Neuronal stem cell (in vitro differentiated cells): ENCODE data around the gene BHLHE41.

Experiments used
- DNase-seq: peaks from one replicate; pipeline ENCODE4 v3.0.0-alpha.2; 2013; ENCODE audit warnings: low spot score
- H2AFZ ChIP-seq: one replicate; pipeline ENCODE4 v1.6.1; 2013; ENCODE audit warnings: mild to moderate bottlenecking, low read length, inconsistent platforms
- H2AK5ac ChIP-seq: 2 replicates; pipeline ENCODE4 v1.6.1; 2013; ENCODE audit warnings: low read depth, mild to moderate bottlenecking, inconsistent platforms, low read length, moderate library complexity, mixed read lengths
- H2BK120ac ChIP-seq: 2 replicates; pipeline ENCODE4 v1.6.1; 2013; ENCODE audit warnings: low read depth, mild to moderate bottlenecking, inconsistent platforms, low read length, moderate library complexity, mixed read lengths
- H2BK12ac ChIP-seq: one replicate; pipeline ENCODE4 v1.6.1; 2013; ENCODE audit warnings: low read length, inconsistent platforms
- H2BK15ac ChIP-seq: 2 replicates; pipeline ENCODE4 v1.6.1; 2013; ENCODE audit warnings: mild to moderate bottlenecking, low read length, inconsistent platforms, mixed read lengths
- H2BK5ac ChIP-seq: one replicate; pipeline ENCODE4 v1.6.1; 2013; ENCODE audit warnings: inconsistent platforms, mild to moderate bottlenecking, low read length, moderate library complexity
- H3K14ac ChIP-seq: one replicate; pipeline ENCODE4 v1.6.1; 2013; ENCODE audit warnings: low read length, inconsistent platforms
- H3K18ac ChIP-seq: 2 replicates; pipeline ENCODE4 v1.6.1; 2013; ENCODE audit warnings: low read length, inconsistent platforms
- H3K23ac ChIP-seq: 2 replicates; pipeline ENCODE4 v1.6.1; 2013; ENCODE audit warnings: low read depth, mild to moderate bottlenecking, mixed read lengths, low read length, inconsistent platforms; ENCODE audit not compliant: poor library complexity
- H3K27ac ChIP-seq: replicated peaks from 3 replicates; pipeline ENCODE4 v1.5.1; 2013; ENCODE audit warnings: low read length, inconsistent platforms
- H3K27me3 ChIP-seq, 3 experiments: 2 replicates each; pipeline ENCODE4 v1.6.1; 2013; ENCODE audit warnings: low read length in 3 of 3, mild to moderate bottlenecking in 2 of 3, inconsistent platforms in 1 of 3, low read depth in 1 of 3, mixed read lengths in 1 of 3, moderate library complexity in 1 of 3; ENCODE audit not compliant: control insufficient read depth in 3 of 3, insufficient read depth in 3 of 3
- H3K36me3 ChIP-seq, 2 donors: replicated peaks in 1 of 2; 2 replicates each; pipeline ENCODE4 v1.6.1; 2013; ENCODE audit warnings: low read length in 2 of 2; ENCODE audit not compliant: control insufficient read depth in 2 of 2, insufficient read depth in 2 of 2
- H3K4ac ChIP-seq: 2 replicates; pipeline ENCODE4 v1.6.1; 2013; ENCODE audit warnings: inconsistent platforms, mild to moderate bottlenecking, low read length, moderate library complexity
- H3K4me1 ChIP-seq, 2 donors: 1 replicate in 1 of 2; 2 replicates in 1 of 2; pipeline ENCODE4 v1.6.1; 2013; ENCODE audit warnings: low read length in 2 of 2, low read depth in 1 of 2; ENCODE audit not compliant: control insufficient read depth in 2 of 2, insufficient read depth in 1 of 2
- H3K4me2 ChIP-seq: one replicate; pipeline ENCODE4 v1.6.1; 2013; ENCODE audit warnings: mild to moderate bottlenecking, low read length, inconsistent platforms; ENCODE audit not compliant: insufficient read depth, poor library complexity, severe bottlenecking
- H3K4me3 ChIP-seq, 2 donors: 2 replicates each; pipeline ENCODE4 v1.5.1; 2013; ENCODE audit warnings: low read length in 2 of 2, mild to moderate bottlenecking in 2 of 2, inconsistent platforms in 1 of 2, moderate library complexity in 1 of 2
- H3K79me1 ChIP-seq: one replicate; pipeline ENCODE4 v1.6.1; 2013; ENCODE audit warnings: low read depth, mild to moderate bottlenecking, inconsistent platforms, low read length, moderate library complexity
- H3K9ac ChIP-seq: one replicate; pipeline ENCODE4 v1.6.1; 2013; ENCODE audit warnings: mild to moderate bottlenecking, low read depth, low read length, inconsistent platforms; ENCODE audit not compliant: poor library complexity
- H3K9me3 ChIP-seq, 2 donors: replicated peaks in 1 of 2; 2 replicates each; pipeline versions ENCODE3 to v1.6.1; 2013; ENCODE audit warnings: low read length in 2 of 2, mild to moderate bottlenecking in 2 of 2, inconsistent platforms in 1 of 2, low read depth in 1 of 2, mixed read lengths in 1 of 2, moderate library complexity in 1 of 2; ENCODE audit not compliant: control insufficient read depth in 2 of 2, insufficient read depth in 1 of 2
- H4K8ac ChIP-seq: one replicate; pipeline ENCODE4 v1.6.1; 2013; ENCODE audit warnings: low read depth, mild to moderate bottlenecking, inconsistent platforms, low read length, moderate library complexity
- H4K91ac ChIP-seq: one replicate; pipeline ENCODE4 v1.6.1; 2013; ENCODE audit warnings: low read length, low read depth, mild to moderate bottlenecking, inconsistent platforms; ENCODE audit not compliant: poor library complexity
- WGBS, 2 donors: extraction: QIAGEN DNeasy Blood & Tissue Kit; methylation state at CpG; one replicate each; pipeline ENCODE4 v1.1.7; 2013; ENCODE audit warnings: missing lambda C conversion rate in 2 of 2, mixed read lengths in 1 of 2; ENCODE audit not compliant: insufficient read length in 2 of 2, insufficient replicate concordance in 1 of 2; ENCODE audit errors: extremely low coverage in 2 of 2; 5-methylcytosine and 5-hydroxymethylcytosine counted together

BHLHE41 gene

GRCh38 chr12:26150736-26151450 lies 26.1 kb upstream of the BHLHE41 start:
- Histone ChIP-seq H3K4me3 (no peak overlapping the region), H3K9me3 (no peaks in the 10 kb centered on the region), H3K4me2 (no peak overlapping the region)

GRCh38 chr12:26149968-26150500 lies 25.2 kb upstream of the BHLHE41 start:
- H3K9ac ChIP-seq = no peak overlapping the region
- no peak overlapping the region for H3K4me2 ChIP-seq
- H3K9me3 ChIP-seq = no peaks in the 10 kb centered on the region
- DNase-seq = no peak
- no peak overlapping the region for H3K4ac ChIP-seq
- H2BK120ac ChIP-seq = no peak overlapping the region
- no peak overlapping the region for H2AFZ ChIP-seq
- H4K91ac ChIP-seq = no peak overlapping the region
- no peak overlapping the region for H2BK5ac ChIP-seq
- peaks cover 0 to 3% of the 10 kb centered on the region in 2 donors for H3K4me1 ChIP-seq
- H4K8ac ChIP-seq = no peak overlapping the region
- no peak overlapping the region for H3K27ac ChIP-seq
- H3K23ac ChIP-seq = no peak overlapping the region
- H3K36me3 ChIP-seq = no peaks in the 10 kb centered on the region
- no peak overlapping the region for H3K4me3 ChIP-seq
- no peak overlapping the region for H2BK15ac ChIP-seq
- no peaks in the 10 kb centered on the region for H3K79me1 ChIP-seq
- WGBS, 2 donors = no CpG with 5 or more reads among the region's 5 CpGs
- H3K27me3 ChIP-seq = peaks cover 0 to 9% (median 0%) of the 10 kb centered on the region in 3 experiments
- H3K18ac ChIP-seq = no peak overlapping the region
- no peak overlapping the region for H2BK12ac ChIP-seq
- no peak overlapping the region for H2AK5ac ChIP-seq
- H3K14ac ChIP-seq = no peak overlapping the region

More at GRCh38 chr12:26150736-26151450, 26.1 kb upstream of the BHLHE41 start:
- Histone ChIP-seq H4K91ac (no peak overlapping the region), H2BK5ac (no peak overlapping the region), H3K23ac (no peak overlapping the region), H3K4ac (no peak overlapping the region), H3K36me3 (no peaks in the 10 kb centered on the region), H2BK120ac (no peak overlapping the region), H2BK12ac (no peak overlapping the region), H3K27ac (no peak overlapping the region), H2AK5ac (no peak overlapping the region), H3K79me1 (no peaks in the 10 kb centered on the region), H3K4me1 (peaks cover 0 to 3% of the 10 kb centered on the region in 2 donors), H2BK15ac (no peak overlapping the region), H3K18ac (no peak overlapping the region), H3K9ac (no peak overlapping the region), H4K8ac (no peak overlapping the region), H3K14ac (no peak overlapping the region), H3K27me3 (peaks cover 0 to 4% (median 0%) of the 10 kb centered on the region in 3 experiments), H2AFZ (no peak overlapping the region)
- no peak for DNase-seq
- no CpG with 5 or more reads among the region's 2 CpGs for WGBS, 2 donors

- Histone ChIP-seq H2AK5ac (no peak overlapping the region), H2BK5ac (no peak overlapping the region), H4K8ac (no peak overlapping the region), H3K18ac (no peak overlapping the region), H3K4me1 (peaks cover 0 to 3% of the 10 kb centered on the region in 2 donors), H3K9me3 (no peaks in the 10 kb centered on the region), H3K9ac (no peak overlapping the region), H2BK15ac (no peak overlapping the region), H3K36me3 (no peaks in the 10 kb centered on the region), H4K91ac (no peak overlapping the region), H2BK120ac (no peak overlapping the region), H3K14ac (no peak overlapping the region), H2AFZ (no peak overlapping the region), H3K27ac (no peak overlapping the region), H3K4ac (no peak overlapping the region), H3K23ac (no peak overlapping the region), H3K27me3 (peaks cover 0 to 16% (median 0%) of the 10 kb centered on the region in 3 experiments), H2BK12ac (no peak overlapping the region), H3K79me1 (no peaks in the 10 kb centered on the region), H3K4me2 (no peak overlapping the region), H3K4me3 (no peak overlapping the region)
- no CpG with 5 or more reads among the region's 7 CpGs for WGBS, 2 donors
- DNase-seq = no peak
Observed at GRCh38 chr12:26148291-26148690, 23.5 kb upstream of the BHLHE41 start.

- Histone ChIP-seq H4K8ac (no peak overlapping the region), H2AFZ (no peak overlapping the region), H3K4me2 (no peak overlapping the region), H3K14ac (no peak overlapping the region), H3K4me3 (no peak overlapping the region), H3K4me1 (peaks cover 0 to 1% of the 10 kb centered on the region in 2 donors), H2BK15ac (no peak overlapping the region), H2AK5ac (no peak overlapping the region), H3K36me3 (no peaks in the 10 kb centered on the region), H3K9me3 (no peaks in the 10 kb centered on the region), H3K18ac (no peak overlapping the region), H3K4ac (no peak overlapping the region), H3K23ac (no peak overlapping the region), H2BK120ac (no peak overlapping the region), H3K27ac (no peak overlapping the region), H3K27me3 (peaks cover 0 to 16% (median 0%) of the 10 kb centered on the region in 3 experiments), H2BK5ac (no peak overlapping the region), H3K79me1 (no peaks in the 10 kb centered on the region), H3K9ac (no peak overlapping the region), H4K91ac (no peak overlapping the region), H2BK12ac (no peak overlapping the region)
- no CpG with 5 or more reads among the region's 2 CpGs for WGBS, 2 donors
- no peak for DNase-seq
Observed at GRCh38 chr12:26143291-26143690, 18.5 kb upstream of the BHLHE41 start.
